ENCODE measurements around the gene RNPS1. TPM values are rescaled to one million over a fixed set of nuclear protein-coding genes. Genes with fewer than 3 reads are reported as not detected.

RNPS1 gene
- total and polyA plus RNA-seq, 2 donors (not counting 3 experiments of a cell fraction or from before 2014, with no cell fraction given), result 206 to 209 TPM

DNA sequence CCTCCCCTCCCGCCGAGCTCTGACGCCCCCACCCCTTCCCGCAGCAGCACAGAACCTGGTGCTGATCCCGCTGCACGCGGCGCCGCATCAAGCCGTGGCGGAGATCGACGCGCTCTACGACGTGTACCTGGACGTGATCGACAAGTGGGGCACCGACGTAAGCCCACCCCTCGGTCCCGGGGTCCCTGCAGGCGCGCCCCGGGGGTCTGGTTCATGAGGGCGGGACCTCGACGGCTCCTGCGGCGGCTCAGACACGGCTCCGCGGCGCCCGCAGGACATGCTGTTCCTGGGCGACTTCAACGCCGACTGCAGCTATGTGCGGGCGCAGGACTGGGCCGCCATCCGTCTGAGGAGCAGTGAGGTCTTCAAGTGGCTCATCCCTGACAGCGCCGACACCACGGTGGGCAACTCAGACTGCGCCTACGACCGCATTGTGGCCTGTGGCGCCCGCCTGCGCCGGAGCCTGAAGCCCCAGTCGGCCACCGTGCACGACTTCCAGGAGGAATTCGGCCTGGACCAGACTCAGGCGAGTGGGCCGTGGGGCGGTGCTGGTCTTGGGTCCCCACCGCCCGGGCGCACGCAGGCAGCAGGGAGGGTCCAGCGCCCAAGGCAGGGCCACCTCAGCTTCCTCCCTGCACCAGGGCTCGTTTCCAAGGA, 30.3 kb downstream of the RNPS1 start:
- Histone ChIP-seq H3K9me3 (replicated peaks; ENCODE audit: control insufficient read depth, insufficient read depth, low read length) (no peaks in the 10 kb centered on the region), H3K4me3 (replicated peaks in 1 of 3; ENCODE audit: insufficient read depth in 1 of 3, low read depth in 1 of 3, low read length in 3 of 3) (no peak overlapping the region), H3K27ac (ENCODE audit: insufficient read depth, low read depth, low read length) (no peak overlapping the region), H3K9me1 (replicated peaks; ENCODE audit: control insufficient read depth, extremely low read depth, insufficient read depth, low read length) (no peaks in the 10 kb centered on the region), H3K9ac (replicated peaks; ENCODE audit: extremely low read depth, insufficient read depth, low read length) (no peak overlapping the region), H4K20me1 (replicated peaks; ENCODE audit: control insufficient read depth, extremely low read depth, insufficient read depth, low read length) (no peaks in the 10 kb centered on the region), H2AFZ (ENCODE audit: low read depth, low read length) (no peak overlapping the region), H3K4me2 (ENCODE audit: insufficient read depth, low read length) (no peak overlapping the region), H3K79me2 (ENCODE audit: control insufficient read depth, insufficient read depth, low read length) (no peaks in the 10 kb centered on the region), H3K27me3 (ENCODE audit: control insufficient read depth in 2 of 2, insufficient read depth in 2 of 2, low read length in 2 of 2) (peaks cover 5 to 18% of the 10 kb centered on the region in 2 experiments), H3K36me3 (ENCODE audit: control insufficient read depth in 2 of 2, extremely low read depth in 1 of 2, insufficient read depth in 2 of 2, low read length in 2 of 2) (peaks cover under 1 to 28% of the 10 kb centered on the region in 2 experiments), H3K4me1 (ENCODE audit: control insufficient read depth, extremely low read depth, insufficient read depth, low read length) (peaks cover 10% of the 10 kb centered on the region)
- ChIA-PET CTCF (interaction anchor here (1.2 to 2.4 kb wide), 2 partner anchors 14 to 263 kb away, joined by 6 to 11 read pairs; partner anchors contain the start of gene ECI1), POLR2A (no interaction called here)
- BruUV-seq (replicated peaks), result no TSS peak
- intact Hi-C loops (cut with micrococcal nuclease), result no loop called here
- FAIRE-seq, result no peak
- dilution Hi-C loops (cut with MboI; ENCODE audit: extremely low pct_ligation_motif_present, low sequenced_read_pairs), result no loop called here
- TF ChIP-seq, protein P1, sequence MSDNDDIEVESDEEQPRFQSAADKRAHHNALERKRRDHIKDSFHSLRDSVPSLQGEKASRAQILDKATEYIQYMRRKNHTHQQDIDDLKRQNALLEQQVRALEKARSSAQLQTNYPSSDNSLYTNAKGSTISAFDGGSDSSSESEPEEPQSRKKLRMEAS (IDR thresholded peaks at IDR 0.05; ENCODE audit: insufficient read depth, insufficient read length), result no peak
- TF ChIP-seq POLR2AphosphoS5 (IDR thresholded peaks at IDR 0.05; ENCODE audit: insufficient read depth, low read depth, low read length) (no peak), JUN (IDR thresholded peaks at IDR 0.05; ENCODE audit: borderline replicate concordance, insufficient read depth, insufficient read length, low read depth) (no peak), EZH2 (IDR thresholded peaks at IDR 0.05; ENCODE audit: borderline replicate concordance, low read depth, low read length, severe bottlenecking) (peak; percentile 91), MYC (IDR thresholded peaks at IDR 0.05; ENCODE audit: low read depth, low read length) (no peak)
- TF ChIP-seq, protein P2, sequence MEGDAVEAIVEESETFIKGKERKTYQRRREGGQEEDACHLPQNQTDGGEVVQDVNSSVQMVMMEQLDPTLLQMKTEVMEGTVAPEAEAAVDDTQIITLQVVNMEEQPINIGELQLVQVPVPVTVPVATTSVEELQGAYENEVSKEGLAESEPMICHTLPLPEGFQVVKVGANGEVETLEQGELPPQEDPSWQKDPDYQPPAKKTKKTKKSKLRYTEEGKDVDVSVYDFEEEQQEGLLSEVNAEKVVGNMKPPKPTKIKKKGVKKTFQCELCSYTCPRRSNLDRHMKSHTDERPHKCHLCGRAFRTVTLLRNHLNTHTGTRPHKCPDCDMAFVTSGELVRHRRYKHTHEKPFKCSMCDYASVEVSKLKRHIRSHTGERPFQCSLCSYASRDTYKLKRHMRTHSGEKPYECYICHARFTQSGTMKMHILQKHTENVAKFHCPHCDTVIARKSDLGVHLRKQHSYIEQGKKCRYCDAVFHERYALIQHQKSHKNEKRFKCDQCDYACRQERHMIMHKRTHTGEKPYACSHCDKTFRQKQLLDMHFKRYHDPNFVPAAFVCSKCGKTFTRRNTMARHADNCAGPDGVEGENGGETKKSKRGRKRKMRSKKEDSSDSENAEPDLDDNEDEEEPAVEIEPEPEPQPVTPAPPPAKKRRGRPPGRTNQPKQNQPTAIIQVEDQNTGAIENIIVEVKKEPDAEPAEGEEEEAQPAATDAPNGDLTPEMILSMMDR (IDR thresholded peaks at IDR 0.05; ENCODE audit: extremely low read depth in 1 of 2, insufficient read depth in 1 of 2, low read depth in 1 of 2, low read length in 2 of 2), result no peak
- DNase-seq (ENCODE audit: low read depth, low spot score), result no peak

All from endothelial cell of umbilical vein (primary cell).